Uterus (tissue), 2 donors: Measurements from ENCODE around the gene ARHGAP21.
"Not testable (repeated sequence)": the region's sequence is repeated elsewhere in the genome, so short reads cannot be mapped to it uniquely, and the experiment has no call there.

Source experiments
- CTCF ChIP-seq, 4 experiments: fragments of 200-600 bp in 2 of 4; fragments of 450-650 bp in 2 of 4; sonication (generic) in 2 of 4; IDR thresholded peaks; one replicate each; pipeline ENCODE4 v1.5.1; 2016 to 2019; ENCODE audit warnings: antibody characterized with exemption in 4 of 4, mild to moderate bottlenecking in 2 of 4, moderate library complexity in 1 of 4
- POLR2A ChIP-seq, 2 donors: fragments of 450-650 bp; IDR thresholded peaks; one replicate each; pipeline ENCODE4 v1.6.1; 2016; ENCODE audit warnings: antibody characterized with exemption in 2 of 2, mild to moderate bottlenecking in 1 of 2, moderate library complexity in 1 of 2

- TF ChIP-seq CTCF, POLR2A (IDR thresholded peaks at IDR 0.05): not testable (repeated sequence)
These were observed 104.2 kb downstream of the ARHGAP21 start for GRCh38 chr10:24619291-24619993.
